SK-N-SH treated with all-trans-retinoic acid at 6 μM for 48 hours (cell line): Measurements from ENCODE around the gene MIA2.
"Not testable (repeated sequence)": the region's sequence is repeated elsewhere in the genome, so short reads cannot be mapped to it uniquely, and the experiment has no call there.

Source experiments
- ATAC-seq: fragments of 200-7000 bp; cut with Tn5 transposase; 3 replicates; pipeline ENCODE4 v1.9.1; 2020; ENCODE audit warnings: mild to moderate bottlenecking, moderate library complexity
- ARNTL ChIP-seq: fragments of 450-650 bp; formaldehyde crosslinking; IDR thresholded peaks from 2 replicates; pipeline ENCODE4 v1.5.0; 2020; ENCODE audit warnings: low read depth, mild to moderate bottlenecking, moderate library complexity, borderline replicate concordance
- BACH2 ChIP-seq: fragments of 250-450 bp; sonication (Bioruptor Pico); IDR thresholded peaks from 2 replicates; pipeline ENCODE4 v1.9.0; 2021; ENCODE audit warnings: mild to moderate bottlenecking, borderline replicate concordance
- CSDC2 ChIP-seq: fragments of 250-450 bp; sonication (Bioruptor Pico); IDR thresholded peaks from 2 replicates; pipeline ENCODE4 v1.5.0; 2020; ENCODE audit warnings: mild to moderate bottlenecking, moderate library complexity
- ESRRG ChIP-seq: fragments of 250-450 bp; sonication (Bioruptor Pico); IDR thresholded peaks from 2 replicates; pipeline ENCODE4 v1.6.1; 2021; ENCODE audit warnings: mild to moderate bottlenecking
- GLIS3 ChIP-seq: fragments of 250-450 bp; sonication (Bioruptor Pico); IDR thresholded peaks from 2 replicates; pipeline ENCODE4 v1.5.0; 2020; ENCODE audit warnings: mild to moderate bottlenecking, moderate library complexity
- ISL1 ChIP-seq: fragments of 250-450 bp; sonication (Bioruptor Pico); IDR thresholded peaks from 2 replicates; pipeline ENCODE4 v2.1.2; 2022; ENCODE audit warnings: mild to moderate bottlenecking, moderate library complexity
- PATZ1 ChIP-seq: fragments of 250-450 bp; sonication (Bioruptor Pico); IDR thresholded peaks from 2 replicates; pipeline ENCODE4 v1.8.0; 2020; ENCODE audit warnings: mild to moderate bottlenecking, moderate library complexity, borderline replicate concordance
- POU6F1 ChIP-seq: fragments of 250-450 bp; sonication (Bioruptor Pico); IDR thresholded peaks from 2 replicates; pipeline ENCODE4 v1.8.0; 2021; ENCODE audit warnings: low read depth, mild to moderate bottlenecking, moderate library complexity, borderline replicate concordance
- PPARA ChIP-seq: fragments of 250-450 bp; sonication (Bioruptor Pico); IDR thresholded peaks from 2 replicates; pipeline ENCODE4 v1.5.0; 2020; ENCODE audit warnings: mild to moderate bottlenecking, borderline replicate concordance
- RARB ChIP-seq: fragments of 250-450 bp; sonication (Bioruptor Pico); IDR thresholded peaks from 2 replicates; pipeline ENCODE4 v1.8.0; 2021; ENCODE audit warnings: mild to moderate bottlenecking, moderate library complexity
- SNAI2 ChIP-seq: fragments of 250-450 bp; sonication (Bioruptor Pico); IDR thresholded peaks from 2 replicates; pipeline ENCODE4 v1.5.0; 2020; ENCODE audit warnings: mild to moderate bottlenecking, moderate library complexity
- TCF4 ChIP-seq: fragments of 250-450 bp; sonication (Bioruptor Pico); IDR thresholded peaks from 2 replicates; pipeline ENCODE4 v1.8.0; 2021; ENCODE audit warnings: mild to moderate bottlenecking, moderate library complexity, borderline replicate concordance
- TOX ChIP-seq: fragments of 250-450 bp; sonication (Bioruptor Pico); IDR thresholded peaks from 2 replicates; pipeline ENCODE4 v1.8.0; 2021; ENCODE audit warnings: mild to moderate bottlenecking, moderate library complexity, borderline replicate concordance
- TSHZ2 ChIP-seq: fragments of 250-450 bp; sonication (Bioruptor Pico); IDR thresholded peaks from 2 replicates; pipeline ENCODE4 v1.5.0; 2020; ENCODE audit warnings: mild to moderate bottlenecking, moderate library complexity
- ZC3H10 ChIP-seq: fragments of 250-450 bp; sonication (Bioruptor Pico); IDR thresholded peaks from 2 replicates; pipeline ENCODE4 v1.5.1; 2021; ENCODE audit warnings: mild to moderate bottlenecking, moderate library complexity
- ZFP3 ChIP-seq: fragments of 250-450 bp; sonication (Bioruptor Pico); IDR thresholded peaks from 2 replicates; pipeline ENCODE4 v1.5.0; 2020; ENCODE audit warnings: mild to moderate bottlenecking, moderate library complexity
- ZNF70 ChIP-seq: fragments of 450-650 bp; formaldehyde crosslinking; IDR thresholded peaks from 2 replicates; pipeline ENCODE4 v1.5.0; 2020; ENCODE audit warnings: mild to moderate bottlenecking, moderate library complexity
- ZNF8 ChIP-seq: fragments of 450-650 bp; formaldehyde crosslinking; IDR thresholded peaks from 2 replicates; pipeline ENCODE4 v1.5.0; 2020; ENCODE audit warnings: mild to moderate bottlenecking, moderate library complexity

The MIA2 gene

GRCh38 chr14:39251547-39251946, 17.8 kb downstream of the MIA2 start:
- ATAC-seq, result no peak
- TF ChIP-seq ZNF70 (CRISPR knock-in tag) (no peak), RARB (no peak)

- not testable (repeated sequence) for ATAC-seq
Observed at GRCh38 chr14:39257388-39257787, 23.7 kb downstream of the MIA2 start.

GRCh38 chr14:39258782-39259545, 25.2 kb downstream of the MIA2 start:
- no peak for ATAC-seq
- TF ChIP-seq PATZ1 (CRISPR knock-in tag) (no peak), ISL1 (CRISPR knock-in tag) (no peak), ZC3H10 (CRISPR knock-in tag) (no peak), ARNTL (CRISPR knock-in tag) (no peak), ZNF70 (CRISPR knock-in tag) (no peak), RARB (no peak), TSHZ2 (CRISPR knock-in tag) (no peak)

GRCh38 chr14:39260161-39260560, 26.4 kb downstream of the MIA2 start:
- ATAC-seq, result not testable (repeated sequence)

GRCh38 chr14:39262214-39262613, 28.5 kb downstream of the MIA2 start:
- not testable (repeated sequence) for ATAC-seq

- ATAC-seq, result no peak
- TF ChIP-seq ZFP3, result no peak
- TF ChIP-seq ZNF8 (CRISPR knock-in tag), result peak; percentile 25; the same call in 1 of the 2 replicates
Observed at GRCh38 chr14:39264057-39264456, 30.3 kb downstream of the MIA2 start.

- TF ChIP-seq ARNTL (CRISPR knock-in tag) (no peak), BACH2 (CRISPR knock-in tag) (no peak), PPARA (no peak), GLIS3 (no peak), ZFP3 (no peak), TOX (no peak), ZC3H10 (CRISPR knock-in tag) (no peak), ZNF70 (CRISPR knock-in tag) (no peak), ESRRG (CRISPR knock-in tag) (no peak), POU6F1 (no peak), SNAI2 (CRISPR knock-in tag) (no peak), CSDC2 (CRISPR knock-in tag) (no peak), ISL1 (CRISPR knock-in tag) (no peak), TCF4 (CRISPR knock-in tag) (no peak), PATZ1 (CRISPR knock-in tag) (no peak)
- TF ChIP-seq, all 23 proteins: peak for 0
- ATAC-seq, result no peak
Observed at GRCh38 chr14:39264558-39264957, 30.8 kb downstream of the MIA2 start.
